HG03460 (cell line): ENCODE data around the gene SUGCT.

Experiments
- ATAC-seq: cut with Tn5 transposase; IDR thresholded peaks from one replicate; pipeline ENCODE4 v1.9.1; 2021; ENCODE audit not compliant: unreplicated experiment

Gene SUGCT

GRCh38 chr7:40316176-40316575 lies 181.4 kb downstream of the SUGCT start:
- no peak for ATAC-seq

GRCh38 chr7:40324914-40325313 lies 190.1 kb downstream of the SUGCT start:
- no peak for ATAC-seq

GRCh38 chr7:40327113-40327512 lies 192.3 kb downstream of the SUGCT start:
- ATAC-seq: no peak

- ATAC-seq: no peak
Measured at GRCh38 chr7:40327873-40328272, 193.1 kb downstream of the SUGCT start.

GRCh38 chr7:40329601-40330153 lies 194.9 kb downstream of the SUGCT start:
- ATAC-seq: peak; percentile 57

GRCh38 chr7:40330408-40330807 lies 195.6 kb downstream of the SUGCT start:
- no peak for ATAC-seq

GRCh38 chr7:40331915-40332314 lies 197.1 kb downstream of the SUGCT start:
- no peak for ATAC-seq

- ATAC-seq: no peak
Measured at GRCh38 chr7:40332516-40332915, 197.7 kb downstream of the SUGCT start.

GRCh38 chr7:40341836-40342235 lies 207.0 kb downstream of the SUGCT start:
- no peak for ATAC-seq

GRCh38 chr7:40346554-40346953 lies 211.7 kb downstream of the SUGCT start:
- ATAC-seq: no peak

- ATAC-seq: no peak
Measured at GRCh38 chr7:40348126-40348728, 213.4 kb downstream of the SUGCT start.

GRCh38 chr7:40350100-40350499 lies 215.3 kb downstream of the SUGCT start:
- ATAC-seq: no peak

- ATAC-seq: no peak
Measured at GRCh38 chr7:40354711-40355110, 219.9 kb downstream of the SUGCT start.

GRCh38 chr7:40356312-40356711 lies 221.5 kb downstream of the SUGCT start:
- no peak for ATAC-seq

- no peak for ATAC-seq
Measured at GRCh38 chr7:40356871-40357709, 222.3 kb downstream of the SUGCT start.

GRCh38 chr7:40369641-40370277 lies 235.0 kb downstream of the SUGCT start:
- no peak for ATAC-seq

- no peak for ATAC-seq
Measured at GRCh38 chr7:40371806-40372440, 237.1 kb downstream of the SUGCT start.

- no peak for ATAC-seq
Measured at GRCh38 chr7:40374575-40374974, 239.8 kb downstream of the SUGCT start.

- no peak for ATAC-seq
Measured at GRCh38 chr7:40380111-40380510, 245.3 kb downstream of the SUGCT start.

- ATAC-seq: no peak
Measured at GRCh38 chr7:40382145-40382544, 247.3 kb downstream of the SUGCT start.

GRCh38 chr7:40393660-40394059 lies 258.9 kb downstream of the SUGCT start:
- no peak for ATAC-seq
